K562 (cell line): ENCODE data around the gene UBTD1. TPM values are rescaled to one million over a fixed set of nuclear protein-coding genes. Genes with fewer than 3 reads are reported as not detected.

Experiments used
- ATAC-seq: fragments of 200-7000 bp; cut with Tn5 transposase; 3 replicates; pipeline ENCODE4 v1.9.1; 2020; ENCODE audit warnings: moderate library complexity
- BruUV-seq: library from RNA; stranded (reverse); fragments of 400-500 nt; replicated peaks from 2 replicates; lab custom pipeline; 2021; lab: Mats Ljungman, UMichigan
- CTCF ChIA-PET: fragments of 300-600 bp; formaldehyde crosslinking; extraction: SDS; loops from one replicate; lab custom pipeline; 2021; ENCODE audit warnings: low intra/inter-chr PET ratio; lab: Yijun Ruan, JAX
- POLR2A ChIA-PET: fragments of 300-600, 350-650 bp; sonication (Branson Sonifier 250); formaldehyde crosslinking; extraction: SDS; loops from one replicate; lab custom pipeline; 2021; ENCODE audit warnings: antibody characterized with exemption, inconsistent platforms; lab: Yijun Ruan, JAX
- DNase-seq, 4 experiments: peaks; one replicate each; pipeline versions ENCODE4 v3.0.0 to v3.0.0-alpha.2; 2011 to 2018; ENCODE audit warnings: low spot score in 3 of 4, mixed read lengths in 3 of 4; ENCODE audit errors: extremely low read depth in 1 of 4
- FAIRE-seq: peaks from 2 replicates; lab custom pipeline; 2011; peaks lifted over from hg19 to GRCh38; lab: Jason Lieb, UNC
- H2AFZ ChIP-seq: 2 replicates; pipeline ENCODE4 v1.6.0; 2011; ENCODE audit warnings: low read depth, low read length, control low read depth, inconsistent platforms
- H3K27ac ChIP-seq: fragments of 200-600 bp; 3 replicates; pipeline ENCODE4 v1.8.0; 2011; ENCODE audit warnings: low read depth, mild to moderate bottlenecking, control low read depth, inconsistent platforms, low read length, moderate library complexity, mixed read lengths; ENCODE audit errors: extremely low read depth
- H3K27me3 ChIP-seq, 2 experiments: fragments of 300-600 bp in 1 of 2; 2 replicates in 1 of 2; 3 replicates in 1 of 2; pipeline versions ENCODE4 v1.6.0 to v1.8.0; 2011; ENCODE audit warnings: inconsistent platforms in 2 of 2, low read length in 2 of 2, mild to moderate bottlenecking in 1 of 2, mixed read lengths in 1 of 2, moderate library complexity in 1 of 2; ENCODE audit not compliant: control insufficient read depth in 2 of 2, insufficient read depth in 2 of 2
- H3K36me3 ChIP-seq: fragments of 300-600 bp; 3 replicates; pipeline ENCODE4 v1.8.0; 2011; ENCODE audit warnings: mild to moderate bottlenecking, low read length, inconsistent platforms; ENCODE audit not compliant: control insufficient read depth, insufficient read depth
- H3K4me1 ChIP-seq, 2 experiments: fragments of 200-600 bp in 1 of 2; replicated peaks in 1 of 2; 2 replicates in 1 of 2; 3 replicates in 1 of 2; pipeline versions ENCODE4 v1.5.1 to v1.8.0; 2011; ENCODE audit warnings: inconsistent platforms in 2 of 2, low read length in 2 of 2, mild to moderate bottlenecking in 1 of 2, mixed read lengths in 1 of 2, moderate library complexity in 1 of 2; ENCODE audit not compliant: control insufficient read depth in 2 of 2, insufficient read depth in 2 of 2
- H3K4me2 ChIP-seq: 2 replicates; pipeline ENCODE4 v1.6.1; 2011; ENCODE audit warnings: low read length, control low read depth, inconsistent platforms, mixed read lengths; ENCODE audit not compliant: insufficient read depth
- H3K4me3 ChIP-seq: fragments of 200-600 bp; sonication (generic), shearing (Covaris generic); 2 replicates; pipeline ENCODE4 v1.5.1; 2016; ENCODE audit warnings: control low read depth, inconsistent platforms
- H3K79me2 ChIP-seq: fragments of 200-600 bp; 3 replicates; pipeline ENCODE4 v1.8.0; 2011; ENCODE audit warnings: low read length, inconsistent platforms; ENCODE audit not compliant: control insufficient read depth, insufficient read depth
- H3K9ac ChIP-seq, 2 experiments: 2 replicates each; pipeline versions ENCODE4 v1.6.0 to v1.6.1; 2011; ENCODE audit warnings: low read depth in 2 of 2, low read length in 2 of 2, control low read depth in 1 of 2, inconsistent platforms in 1 of 2, mild to moderate bottlenecking in 1 of 2, mixed read lengths in 1 of 2; ENCODE audit not compliant: insufficient read depth in 1 of 2
- H3K9me1 ChIP-seq: one replicate; pipeline ENCODE4 v1.6.0; 2011; ENCODE audit warnings: inconsistent platforms, mild to moderate bottlenecking, low read length, moderate library complexity; ENCODE audit not compliant: control insufficient read depth, insufficient read depth
- H3K9me3 ChIP-seq: replicated peaks from 2 replicates; pipeline ENCODE4 v1.5.1; 2011; ENCODE audit warnings: low read depth, low read length, inconsistent platforms; ENCODE audit not compliant: control insufficient read depth, insufficient read depth
- H4K20me1 ChIP-seq: replicated peaks from 2 replicates; pipeline ENCODE4 v1.6.1; 2011; ENCODE audit warnings: low read length, inconsistent platforms, mixed read lengths; ENCODE audit not compliant: control insufficient read depth, insufficient read depth
- ARID1B ChIP-seq: fragments of 450-650 bp; IDR thresholded peaks from 2 replicates; pipeline ENCODE4 v1.6.1; 2016; ENCODE audit warnings: antibody characterized with exemption, mild to moderate bottlenecking, inconsistent platforms
- CBFA2T3 ChIP-seq: fragments of 450-650 bp; IDR thresholded peaks from 2 replicates; pipeline ENCODE4 v1.6.1; 2017
- CC2D1A ChIP-seq: fragments of 450-650 bp; IDR thresholded peaks from 2 replicates; pipeline ENCODE4 v1.6.1; 2017; ENCODE audit warnings: mild to moderate bottlenecking
- FOXJ2 ChIP-seq: fragments of 200-800 bp; sonication (Bioruptor generic); IDR thresholded peaks from 2 replicates; pipeline ENCODE4 v1.6.1; 2016; ENCODE audit warnings: missing genetic modification characterization, missing compliant biosample characterization
- GABPA ChIP-seq: fragments of 200-800 bp; sonication (Bioruptor generic); conservative IDR thresholded peaks from 2 replicates; pipeline ENCODE4 v1.6.1; 2016; ENCODE audit warnings: low read depth, missing genetic modification characterization, missing compliant biosample characterization
- NCOA2 ChIP-seq, 2 experiments: fragments of 450-650 bp; IDR thresholded peaks; 2 replicates each; pipeline ENCODE4 v1.6.1; 2018; ENCODE audit warnings: mild to moderate bottlenecking in 2 of 2, moderate library complexity in 1 of 2; ENCODE audit not compliant: partially characterized antibody in 2 of 2
- NFXL1 ChIP-seq: fragments of 450-650 bp; formaldehyde crosslinking; IDR thresholded peaks from 2 replicates; pipeline ENCODE4 v1.4.0; 2021; ENCODE audit warnings: mild to moderate bottlenecking
- RAD51 ChIP-seq: fragments of 450-650 bp; IDR thresholded peaks from 2 replicates; pipeline ENCODE4 v1.7.1; 2016; ENCODE audit warnings: low read depth, mild to moderate bottlenecking, borderline replicate concordance
- SIN3A ChIP-seq, 2 experiments: fragments of 150-350 bp in 1 of 2; IDR thresholded peaks; 2 replicates each; pipeline ENCODE4 v1.6.1; 2011 to 2016; ENCODE audit warnings: borderline replicate concordance in 2 of 2, low read depth in 2 of 2, low read length in 2 of 2, mild to moderate bottlenecking in 2 of 2, moderate library complexity in 2 of 2; ENCODE audit not compliant: control insufficient read depth in 1 of 2
- ZNF311 ChIP-seq: fragments of 250-450 bp; sonication (Bioruptor Pico); IDR thresholded peaks from 2 replicates; pipeline ENCODE4 v1.4.0; 2020; ENCODE audit warnings: mild to moderate bottlenecking, moderate library complexity
- ZNF586 ChIP-seq: fragments of 450-650 bp; formaldehyde crosslinking; conservative IDR thresholded peaks from 2 replicates; pipeline ENCODE4 v1.4.0; 2020; ENCODE audit warnings: mild to moderate bottlenecking, moderate library complexity
- WGBS: fragments of 100-300 bp; shearing (Covaris generic); methylation state at CpG from one replicate; pipeline ENCODE4 v1.1.6; 2016; ENCODE audit warnings: low coverage, mixed read lengths; ENCODE audit not compliant: insufficient coverage; ENCODE audit errors: missing lambda C conversion rate; 5-methylcytosine and 5-hydroxymethylcytosine counted together
- in situ Hi-C: fragments of 300-500 bp; cut with MboI; formaldehyde crosslinking; loops from 4 replicates; pipeline ENCODE4 v1.15.0; 2018; ENCODE audit warnings: inconsistent platforms, mixed read lengths
- intact Hi-C: fragments of 100-400 bp; cut with micrococcal nuclease; formaldehyde crosslinking; loops from 2 replicates; pipeline ENCODE4 v1.14.2; 2022
- polyA plus RNA-seq, 8 experiments: library from polyadenylated mRNA; depleted of rRNA in 4 of 8; stranded (reverse) in 5 of 8; unstranded in 3 of 8; fragments of >200 nt; fragmentation: Nextera tagmentation in 2 of 8; fragmentation: Illumina TruSeq in 1 of 8; extraction: Ambion mirVana in 2 of 8; extraction: Trizol in 1 of 8; gene quantifications; 2 replicates each; pipeline versions ENCODE4 v1.2.1 to v1.2.3, GENCODE V29; 2011 to 2014; ENCODE audit warnings: inconsistent platforms in 1 of 8, missing spikeins in 1 of 8
- total RNA-seq, 7 experiments: library from RNA; depleted of rRNA in 6 of 7; stranded (reverse); fragments of >200 nt in 6 of 7; fragmentation: Illumina TruSeq in 2 of 7; extraction: Trizol in 2 of 7; gene quantifications; 2 replicates each; pipeline versions ENCODE4 v1.2.1 to v1.2.3, GENCODE V29; 2011 to 2021; ENCODE audit warnings: low replicate concordance in 1 of 7
- TF ChIP-seq, protein P1 (sequence below): sonication (generic); formaldehyde crosslinking; IDR thresholded peaks from 2 replicates; pipeline ENCODE4 v1.8.0; 2023; ENCODE audit warnings: missing genetic modification reagents, mild to moderate bottlenecking, borderline replicate concordance

The UBTD1 gene
- total and polyA plus RNA-seq, 9 of the 15 experiments (the other 6 are each of a cell fraction or from before 2014, with no cell fraction given), result 0.08 to 1.6 (median 0.81) TPM; not detected in 1

DNA sequence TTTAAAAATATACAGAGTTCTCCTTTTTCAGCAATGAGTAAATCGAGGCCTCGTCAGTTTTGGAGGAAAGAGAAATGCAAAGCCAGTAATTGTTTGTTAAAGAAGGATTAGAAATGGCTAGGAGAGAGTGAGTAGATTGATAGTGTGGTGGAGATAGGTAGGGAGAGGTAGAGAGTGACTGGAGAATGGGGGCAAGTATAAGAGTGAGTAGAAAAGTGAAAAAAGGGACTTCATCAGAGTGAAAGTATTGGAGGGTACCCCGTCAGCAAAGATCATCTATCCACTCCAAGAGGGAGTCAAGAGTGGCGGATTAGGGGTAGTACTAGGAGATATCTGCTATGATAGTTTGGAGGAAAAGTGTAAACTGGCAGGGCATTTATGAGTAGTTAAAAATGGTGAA, 64.6 kb downstream of the UBTD1 start:
- H3K9me1 ChIP-seq, result no peaks in the 10 kb centered on the region
- ChIA-PET POLR2A (no interaction called here), CTCF (no interaction called here)
- intact Hi-C loops (no loop called here), in situ Hi-C loops (no loop called here)
- no peaks in the 10 kb centered on the region for H3K9me3 ChIP-seq
- H3K9ac ChIP-seq, result no peak overlapping the region
- H2AFZ ChIP-seq, result no peak overlapping the region
- no peaks in the 10 kb centered on the region for H4K20me1 ChIP-seq
- H3K79me2 ChIP-seq, result no peaks in the 10 kb centered on the region
- peaks cover 0 to 3% of the 10 kb centered on the region in 2 experiments; a peak in 1 of 5 replicates for H3K4me1 ChIP-seq
- H3K27me3 ChIP-seq, result no peaks in the 10 kb centered on the region
- no peak for ATAC-seq
- DNase-seq, result no peak
- H3K36me3 ChIP-seq, result no peaks in the 10 kb centered on the region
- FAIRE-seq, result no peak
- H3K4me3 ChIP-seq, result no peak overlapping the region
- H3K4me2 ChIP-seq, result no peak overlapping the region
- 62% methylated on average over 3 of the region's 4 CpGs for WGBS
- no peak for TF ChIP-seq CC2D1A
- TF ChIP-seq GABPA, result no peak
- TF ChIP-seq NFXL1 (CRISPR knock-in tag), result no peak
- TF ChIP-seq ZNF311 (CRISPR knock-in tag), result no peak
- no TSS peak for BruUV-seq
- no peak overlapping the region for H3K27ac ChIP-seq

- CTCF ChIA-PET, result no interaction called here
- TF ChIP-seq RAD51 (no peak), ARID1B (0 out of 2 replicates have a peak, but pooled peaks have one; percentile 20), CBFA2T3 (peak; percentile 26; the same call in 1 of the 2 replicates), SIN3A (IDR thresholded peaks at IDR 0.05; ENCODE audit: borderline replicate concordance in 2 of 2, control insufficient read depth in 1 of 2, low read depth in 2 of 2, low read length in 2 of 2) (no peak), FOXJ2 (no peak), ZNF586 (no peak), NCOA2 (IDR thresholded peaks at IDR 0.05; ENCODE audit: partially characterized antibody in 2 of 2) (no peak)
- TF ChIP-seq, protein P1, sequence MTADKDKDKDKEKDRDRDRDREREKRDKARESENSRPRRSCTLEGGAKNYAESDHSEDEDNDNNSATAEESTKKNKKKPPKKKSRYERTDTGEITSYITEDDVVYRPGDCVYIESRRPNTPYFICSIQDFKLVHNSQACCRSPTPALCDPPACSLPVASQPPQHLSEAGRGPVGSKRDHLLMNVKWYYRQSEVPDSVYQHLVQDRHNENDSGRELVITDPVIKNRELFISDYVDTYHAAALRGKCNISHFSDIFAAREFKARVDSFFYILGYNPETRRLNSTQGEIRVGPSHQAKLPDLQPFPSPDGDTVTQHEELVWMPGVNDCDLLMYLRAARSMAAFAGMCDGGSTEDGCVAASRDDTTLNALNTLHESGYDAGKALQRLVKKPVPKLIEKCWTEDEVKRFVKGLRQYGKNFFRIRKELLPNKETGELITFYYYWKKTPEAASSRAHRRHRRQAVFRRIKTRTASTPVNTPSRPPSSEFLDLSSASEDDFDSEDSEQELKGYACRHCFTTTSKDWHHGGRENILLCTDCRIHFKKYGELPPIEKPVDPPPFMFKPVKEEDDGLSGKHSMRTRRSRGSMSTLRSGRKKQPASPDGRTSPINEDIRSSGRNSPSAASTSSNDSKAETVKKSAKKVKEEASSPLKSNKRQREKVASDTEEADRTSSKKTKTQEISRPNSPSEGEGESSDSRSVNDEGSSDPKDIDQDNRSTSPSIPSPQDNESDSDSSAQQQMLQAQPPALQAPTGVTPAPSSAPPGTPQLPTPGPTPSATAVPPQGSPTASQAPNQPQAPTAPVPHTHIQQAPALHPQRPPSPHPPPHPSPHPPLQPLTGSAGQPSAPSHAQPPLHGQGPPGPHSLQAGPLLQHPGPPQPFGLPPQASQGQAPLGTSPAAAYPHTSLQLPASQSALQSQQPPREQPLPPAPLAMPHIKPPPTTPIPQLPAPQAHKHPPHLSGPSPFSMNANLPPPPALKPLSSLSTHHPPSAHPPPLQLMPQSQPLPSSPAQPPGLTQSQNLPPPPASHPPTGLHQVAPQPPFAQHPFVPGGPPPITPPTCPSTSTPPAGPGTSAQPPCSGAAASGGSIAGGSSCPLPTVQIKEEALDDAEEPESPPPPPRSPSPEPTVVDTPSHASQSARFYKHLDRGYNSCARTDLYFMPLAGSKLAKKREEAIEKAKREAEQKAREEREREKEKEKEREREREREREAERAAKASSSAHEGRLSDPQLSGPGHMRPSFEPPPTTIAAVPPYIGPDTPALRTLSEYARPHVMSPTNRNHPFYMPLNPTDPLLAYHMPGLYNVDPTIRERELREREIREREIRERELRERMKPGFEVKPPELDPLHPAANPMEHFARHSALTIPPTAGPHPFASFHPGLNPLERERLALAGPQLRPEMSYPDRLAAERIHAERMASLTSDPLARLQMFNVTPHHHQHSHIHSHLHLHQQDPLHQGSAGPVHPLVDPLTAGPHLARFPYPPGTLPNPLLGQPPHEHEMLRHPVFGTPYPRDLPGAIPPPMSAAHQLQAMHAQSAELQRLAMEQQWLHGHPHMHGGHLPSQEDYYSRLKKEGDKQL, result no peak
Observed at GRCh38 chr10:97564776-97565175, 66.1 kb downstream of the UBTD1 start.

More at GRCh38 chr10:97564776-97565175, 66.1 kb downstream of the UBTD1 start:
- Histone ChIP-seq H3K9me1 (no peaks in the 10 kb centered on the region), H4K20me1 (no peaks in the 10 kb centered on the region), H3K9me3 (no peaks in the 10 kb centered on the region), H2AFZ (no peak overlapping the region), H3K27me3 (no peaks in the 10 kb centered on the region), H3K9ac (no peak overlapping the region), H3K36me3 (no peaks in the 10 kb centered on the region), H3K4me2 (no peak overlapping the region), H3K4me3 (no peak overlapping the region), H3K27ac (no peak overlapping the region), H3K4me1 (peaks cover 0 to 3% of the 10 kb centered on the region in 2 experiments; a peak in 1 of 5 replicates), H3K79me2 (no peaks in the 10 kb centered on the region)
- no TSS peak for BruUV-seq
- POLR2A ChIA-PET, result no interaction called here
- in situ Hi-C loops (no loop called here), intact Hi-C loops (no loop called here)
- ATAC-seq (no peak), DNase-seq (no peak), FAIRE-seq (no peak)
- WGBS, result 50% methylated on average over 4 of the region's 4 CpGs
